GM18508 (cell line): Measurements from ENCODE around the gene HLA-DMB.
"Not testable (repeated sequence)": the region's sequence is repeated elsewhere in the genome, so short reads cannot be mapped to it uniquely, and the experiment has no call there.

Experiments used
- ATAC-seq: cut with Tn5 transposase; IDR thresholded peaks from one replicate; pipeline ENCODE4 v1.9.1; 2021; ENCODE audit warnings: moderate number of reproducible peaks; ENCODE audit not compliant: insufficient read depth, unreplicated experiment

The HLA-DMB gene

DNA sequence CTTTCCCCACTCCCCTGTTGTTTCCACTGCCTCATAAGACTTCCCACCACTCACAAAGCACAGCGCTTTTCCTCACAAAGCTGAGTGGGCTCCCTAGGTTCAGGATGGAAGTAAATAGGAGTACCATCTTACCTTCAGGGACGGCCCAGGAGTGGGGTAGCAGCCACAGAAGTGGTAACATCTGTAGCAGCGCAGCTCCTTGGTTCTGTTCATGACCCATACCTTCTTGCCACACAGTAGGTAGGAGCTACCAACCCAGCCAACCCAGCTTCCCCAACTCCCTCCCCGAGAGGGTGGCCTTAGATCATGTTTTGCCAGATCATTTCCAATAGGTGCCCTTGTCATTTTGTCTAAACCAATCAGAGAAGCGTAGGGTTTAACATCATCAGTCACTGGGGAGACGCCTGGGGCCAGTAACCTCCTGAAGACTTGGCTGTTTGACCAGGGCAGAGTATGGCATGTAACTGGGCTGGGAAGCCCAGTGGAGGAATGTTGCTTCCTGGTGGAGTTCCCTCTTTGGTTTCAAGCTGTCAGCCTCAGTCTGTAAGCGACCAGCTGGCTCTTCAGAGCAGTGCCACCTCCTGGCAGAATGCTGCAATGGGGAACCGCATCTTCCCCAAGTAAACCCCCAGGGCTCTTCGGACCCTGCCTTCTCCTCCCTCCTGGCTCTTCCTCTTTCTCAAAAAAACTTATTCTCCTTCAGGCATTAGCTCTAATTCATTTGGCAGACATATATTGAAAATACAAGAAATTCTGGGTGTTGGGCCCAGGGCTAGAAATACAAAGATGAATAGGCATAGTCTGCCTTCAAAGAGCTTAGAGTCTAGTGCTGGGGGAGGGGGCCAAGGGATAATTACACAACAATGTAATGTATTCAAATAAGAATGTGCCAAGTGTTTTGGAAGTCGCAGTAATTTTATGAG lies 12.2 kb upstream of the HLA-DMB start, which contains the start of gene HLA-DMA:
Gene HLA-DMA, minus strand, starts transcription at position 281 of the 923 bp plus-strand sequence. Its CDS starts 61 bp downstream, at position 220.
- ATAC-seq, result peak; percentile 60

GRCh38 chr6:32950449-32950848 lies 9.6 kb upstream of the HLA-DMB start:
- no peak for ATAC-seq

- ATAC-seq, result no peak
These were observed 9.2 kb upstream of the HLA-DMB start for GRCh38 chr6:32950010-32950409.

DNA sequence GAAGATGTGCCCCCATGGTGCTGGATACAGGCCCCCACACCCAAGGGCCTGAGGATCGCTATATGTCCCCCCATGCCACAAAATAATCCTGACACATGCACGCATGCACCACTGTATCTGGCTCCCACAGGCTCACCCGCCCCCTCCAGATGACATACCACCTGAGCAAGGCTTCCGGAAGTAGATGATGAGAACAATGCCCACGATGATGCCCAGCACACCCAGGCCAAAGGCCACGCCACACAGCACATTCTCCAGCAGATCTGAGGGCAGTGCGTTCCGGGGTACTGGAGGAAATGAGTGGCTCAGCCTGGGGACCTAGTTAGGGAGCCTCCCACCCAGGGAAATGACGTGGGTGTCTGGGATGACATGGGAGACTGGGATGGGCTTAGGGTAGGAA lies 8.3 kb upstream of the HLA-DMB start:
- ATAC-seq, result no peak

- no peak for ATAC-seq
These were observed 7.0 kb upstream of the HLA-DMB start for GRCh38 chr6:32947552-32948465.

- ATAC-seq, result no peak
These were observed 6.1 kb upstream of the HLA-DMB start for GRCh38 chr6:32946893-32947292.

DNA sequence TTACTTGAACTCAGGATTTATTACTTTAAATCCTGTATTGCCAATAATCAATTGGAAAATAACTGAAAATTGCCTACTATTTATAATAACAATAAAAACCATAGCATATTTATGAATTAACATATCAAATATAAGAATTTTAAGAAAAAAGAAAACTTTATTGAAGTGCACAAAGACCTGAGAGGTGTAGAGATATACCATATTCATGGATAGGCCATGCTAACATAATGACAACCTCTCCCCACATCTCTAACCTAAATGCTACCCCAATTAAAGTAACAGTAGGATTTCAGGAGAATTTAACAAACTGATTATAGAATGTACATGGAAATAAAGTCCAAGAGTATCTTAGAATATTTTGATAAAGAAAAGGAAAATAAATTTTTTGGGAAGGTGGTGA lies 5.1 kb upstream of the HLA-DMB start:
- no peak for ATAC-seq

GRCh38 chr6:32945108-32945760 lies 4.4 kb upstream of the HLA-DMB start:
- ATAC-seq, result no peak

- ATAC-seq, result no peak
These were observed 3.2 kb upstream of the HLA-DMB start for GRCh38 chr6:32943864-32944649.

DNA sequence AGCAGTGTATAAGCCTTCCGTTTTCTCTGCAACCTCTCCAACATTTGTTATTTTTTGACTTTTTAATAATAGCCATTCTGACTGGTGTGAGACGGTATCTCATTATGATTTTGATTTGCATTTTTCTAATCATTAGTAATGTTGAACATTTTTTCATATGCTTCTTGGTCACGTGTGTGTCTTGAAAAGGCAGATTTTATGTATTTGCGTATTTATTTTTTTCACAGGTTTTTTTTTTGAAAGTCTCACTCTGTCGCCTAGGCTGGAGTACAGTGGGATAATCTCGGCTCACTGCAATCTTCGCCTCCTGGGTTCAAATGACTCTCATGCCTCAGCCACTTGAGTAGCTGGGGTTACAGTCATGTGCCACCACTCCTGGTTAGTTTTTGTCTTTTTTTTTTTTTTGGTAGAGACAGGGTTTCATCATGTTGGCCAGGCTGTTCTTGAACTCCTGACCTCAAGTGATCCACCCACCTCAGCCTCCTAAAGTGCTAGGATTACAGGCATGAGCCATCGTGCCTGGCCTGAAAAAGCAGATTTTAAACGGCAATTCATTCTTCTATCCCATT lies 1.8 kb upstream of the HLA-DMB start:
- not testable (repeated sequence) for ATAC-seq

GRCh38 chr6:32941214-32941768 lies 463 bp upstream of the HLA-DMB start:
- peak; percentile 38 for ATAC-seq

GRCh38 chr6:32938494-32938893 lies 2.3 kb downstream of the HLA-DMB start:
- ATAC-seq, result no peak

DNA sequence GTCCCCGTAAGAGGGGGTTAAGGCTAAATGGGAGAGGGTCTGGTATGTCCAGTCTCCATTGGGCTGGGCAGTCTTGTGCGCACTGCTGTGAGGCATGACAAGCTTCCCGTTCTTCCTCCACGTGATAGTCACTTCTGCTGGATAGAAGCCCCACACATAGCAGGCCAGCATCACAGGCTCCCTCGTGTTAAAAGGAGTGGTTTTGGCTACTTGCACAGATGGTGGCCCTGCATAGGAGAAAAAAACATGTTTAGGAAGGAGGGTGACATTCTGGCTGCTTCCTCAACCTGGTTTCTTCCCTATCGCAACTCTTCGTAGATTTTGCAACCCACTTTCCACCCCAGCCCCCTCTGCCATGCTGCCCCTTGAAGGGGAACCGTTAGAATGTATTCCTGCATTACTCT lies 3.6 kb downstream of the HLA-DMB start:
- no peak for ATAC-seq

GRCh38 chr6:32936239-32937152 lies 4.3 kb downstream of the HLA-DMB start:
- ATAC-seq, result no peak

GRCh38 chr6:32935551-32936238 lies 5.1 kb downstream of the HLA-DMB start:
- ATAC-seq, result no peak

DNA sequence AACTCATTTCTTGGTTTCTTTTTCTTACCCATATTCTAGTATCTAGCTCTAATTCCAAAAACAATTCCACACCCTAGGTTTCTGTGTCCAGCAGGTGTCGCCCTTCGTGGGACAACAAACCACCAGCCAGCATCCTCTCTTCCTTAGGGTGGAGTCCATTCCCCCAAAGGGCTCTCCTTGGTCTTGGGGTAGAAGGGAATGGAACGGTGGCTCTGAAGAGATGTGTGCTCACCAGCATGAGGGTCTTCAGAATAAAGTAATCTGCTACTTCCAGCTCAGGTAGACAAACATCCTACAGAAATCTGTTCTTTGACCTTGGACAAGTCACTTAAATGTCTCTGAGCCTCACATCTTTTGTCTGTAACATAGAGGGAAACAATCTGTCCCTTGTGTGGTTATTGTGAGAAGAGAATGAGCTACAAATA lies 7.2 kb downstream of the HLA-DMB start:
- no peak for ATAC-seq

DNA sequence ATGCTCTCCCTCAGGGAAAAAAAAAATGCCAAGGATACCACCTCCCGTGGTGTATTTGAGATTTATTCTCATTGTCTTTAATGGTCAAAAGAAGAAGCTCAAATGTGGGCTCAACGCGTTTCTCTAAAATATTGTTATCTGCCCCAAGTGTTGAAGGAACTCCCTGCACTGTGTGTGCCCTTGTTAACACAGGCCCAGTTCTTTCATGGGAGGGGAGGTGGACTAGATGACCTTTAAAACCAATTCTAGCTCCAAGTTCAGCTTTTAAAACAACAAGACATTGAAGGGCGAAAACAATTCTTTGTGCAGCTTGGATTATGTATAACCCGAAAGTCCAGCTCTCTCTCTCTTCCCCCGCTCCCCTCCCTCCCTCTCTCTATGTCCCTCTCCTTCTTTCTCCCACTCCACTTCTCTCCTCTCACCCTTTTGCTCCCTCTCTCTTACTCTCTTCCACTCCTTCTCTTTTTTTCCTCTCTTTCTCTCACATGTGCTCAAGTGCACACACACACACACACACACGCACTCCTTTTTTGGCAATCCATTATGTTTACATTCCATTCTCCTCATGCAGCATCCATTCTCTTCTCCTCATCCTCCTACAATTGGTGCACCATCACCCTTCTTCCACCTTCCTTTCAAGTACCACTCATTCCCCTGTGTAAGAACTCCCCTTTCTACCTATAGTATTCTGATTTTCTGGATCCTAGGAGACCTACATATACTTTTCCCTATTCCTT lies 8.5 kb downstream of the HLA-DMB start:
- no peak for ATAC-seq
